Measurements from ENCODE around the gene ZNF285.
"Not testable (repeated sequence)": the region's sequence is repeated elsewhere in the genome, so short reads cannot be mapped to it uniquely, and the experiment has no call there.

The ZNF285 gene

GRCh38 chr19:44371815-44372480 is 29.5 kb downstream of the ZNF285 start:
- no peak overlapping the region for H3K27ac ChIP-seq
- no peak for TF ChIP-seq ZFX (IDR thresholded peaks at IDR 0.05)
- TF ChIP-seq, protein P1, sequence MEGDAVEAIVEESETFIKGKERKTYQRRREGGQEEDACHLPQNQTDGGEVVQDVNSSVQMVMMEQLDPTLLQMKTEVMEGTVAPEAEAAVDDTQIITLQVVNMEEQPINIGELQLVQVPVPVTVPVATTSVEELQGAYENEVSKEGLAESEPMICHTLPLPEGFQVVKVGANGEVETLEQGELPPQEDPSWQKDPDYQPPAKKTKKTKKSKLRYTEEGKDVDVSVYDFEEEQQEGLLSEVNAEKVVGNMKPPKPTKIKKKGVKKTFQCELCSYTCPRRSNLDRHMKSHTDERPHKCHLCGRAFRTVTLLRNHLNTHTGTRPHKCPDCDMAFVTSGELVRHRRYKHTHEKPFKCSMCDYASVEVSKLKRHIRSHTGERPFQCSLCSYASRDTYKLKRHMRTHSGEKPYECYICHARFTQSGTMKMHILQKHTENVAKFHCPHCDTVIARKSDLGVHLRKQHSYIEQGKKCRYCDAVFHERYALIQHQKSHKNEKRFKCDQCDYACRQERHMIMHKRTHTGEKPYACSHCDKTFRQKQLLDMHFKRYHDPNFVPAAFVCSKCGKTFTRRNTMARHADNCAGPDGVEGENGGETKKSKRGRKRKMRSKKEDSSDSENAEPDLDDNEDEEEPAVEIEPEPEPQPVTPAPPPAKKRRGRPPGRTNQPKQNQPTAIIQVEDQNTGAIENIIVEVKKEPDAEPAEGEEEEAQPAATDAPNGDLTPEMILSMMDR (conservative IDR thresholded peaks at IDR 0.05) = no peak

GRCh38 chr19:44367024-44367423 is 34.4 kb downstream of the ZNF285 start:
- no peak overlapping the region for H3K27ac ChIP-seq
- TF ChIP-seq ZFX (IDR thresholded peaks at IDR 0.05) = no peak
- TF ChIP-seq, protein P1 (conservative IDR thresholded peaks at IDR 0.05) = no peak

DNA sequence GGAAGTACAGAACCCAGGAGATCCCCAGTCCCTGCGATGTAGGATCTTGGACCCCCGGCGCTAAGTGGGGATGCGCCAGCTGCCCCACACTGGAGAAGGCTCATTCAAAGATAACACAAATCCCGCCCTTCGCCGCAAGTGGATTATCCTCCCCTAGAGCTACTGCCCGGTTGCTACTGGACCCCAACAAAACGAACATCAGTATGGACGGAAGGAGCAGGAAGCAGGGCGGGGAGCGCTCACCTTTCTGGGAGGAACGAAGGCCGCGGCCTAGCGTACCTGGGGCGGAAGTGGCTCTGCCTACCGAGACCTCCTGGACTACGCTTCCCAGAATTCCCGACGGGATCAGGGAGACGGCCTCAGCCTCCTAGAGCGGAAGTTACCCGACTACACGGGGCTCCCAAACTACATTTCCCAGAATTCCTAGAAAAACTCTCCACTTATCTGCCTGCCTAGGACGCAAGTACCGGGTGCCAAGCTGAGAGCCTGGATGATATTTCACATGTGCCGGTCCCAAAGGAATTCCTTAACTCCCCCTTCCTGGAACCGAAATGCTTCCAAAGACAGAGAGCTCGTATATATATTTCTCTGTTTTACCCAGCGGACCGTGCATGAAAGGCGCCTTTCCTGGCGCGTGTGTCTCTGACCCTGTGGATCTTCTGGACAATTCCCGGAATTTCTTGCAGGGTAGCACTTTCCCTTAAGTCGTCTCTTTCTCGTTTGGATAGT is 44.9 kb downstream of the ZNF285 start, which contains the start of gene ZNF112:
Gene ZNF112 (minus strand): TSS at position 298 of the 729 bp plus-strand sequence. CDS start 16,141 bp downstream, outside the sequence.
- TF ChIP-seq, protein P1 (conservative IDR thresholded peaks at IDR 0.05) = no peak
- peak; percentile 65 for TF ChIP-seq ZFX (IDR thresholded peaks at IDR 0.05)
- peak within 1 kb of the TSS; percentile 59 for H3K27ac ChIP-seq

GRCh38 chr19:44346556-44346955 is 54.9 kb downstream of the ZNF285 start:
- no peak overlapping the region for H3K27ac ChIP-seq
- TF ChIP-seq ZFX (IDR thresholded peaks at IDR 0.05) = no peak
- TF ChIP-seq, protein P1 (conservative IDR thresholded peaks at IDR 0.05) = no peak

DNA sequence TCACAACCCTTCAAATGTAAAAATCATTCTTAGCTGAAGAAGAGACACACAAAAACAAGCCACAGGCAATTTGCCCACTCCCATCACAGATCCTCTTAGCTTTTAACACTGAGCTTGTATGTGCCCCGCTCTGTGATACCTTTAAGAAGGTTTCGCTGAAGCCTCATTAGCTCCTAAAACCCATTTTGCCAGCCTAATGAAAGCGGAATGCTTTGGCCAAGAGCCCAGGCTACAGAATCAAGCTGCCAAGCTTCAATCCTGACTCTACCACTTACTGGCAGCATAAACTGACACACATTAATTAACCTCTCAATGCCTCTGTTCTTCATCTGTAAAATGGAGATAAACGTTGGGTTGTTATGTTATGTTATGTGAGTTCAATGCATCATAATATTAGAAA is 55.4 kb downstream of the ZNF285 start:
- no peak for TF ChIP-seq ZFX (IDR thresholded peaks at IDR 0.05)
- TF ChIP-seq, protein P1 (conservative IDR thresholded peaks at IDR 0.05) = no peak
- H3K27ac ChIP-seq = no peak overlapping the region

DNA sequence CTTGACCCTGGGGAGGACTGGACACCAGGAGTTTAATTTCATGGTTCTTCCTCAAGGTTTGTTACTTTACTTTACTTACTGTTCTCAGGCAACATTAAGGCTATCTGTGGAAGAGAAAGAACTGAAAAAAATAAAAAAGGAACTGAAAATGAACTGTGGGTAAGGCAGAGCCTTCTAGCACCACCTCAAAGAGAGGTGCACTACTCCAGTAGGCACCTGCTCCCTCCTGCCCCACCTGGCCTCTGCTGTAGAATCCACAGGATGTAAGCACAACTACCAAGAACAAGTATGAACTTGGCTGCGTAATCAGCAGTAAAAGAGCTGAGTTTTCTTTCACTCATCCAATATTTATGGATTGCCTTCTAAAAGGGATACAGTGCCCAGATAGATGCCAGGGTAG is 57.2 kb downstream of the ZNF285 start:
- no peak overlapping the region for H3K27ac ChIP-seq
- TF ChIP-seq, protein P1 (conservative IDR thresholded peaks at IDR 0.05) = no peak
- no peak for TF ChIP-seq ZFX (IDR thresholded peaks at IDR 0.05)

GRCh38 chr19:44341794-44342193 is 59.6 kb downstream of the ZNF285 start:
- TF ChIP-seq ZFX (IDR thresholded peaks at IDR 0.05) = no peak
- TF ChIP-seq, protein P1 (conservative IDR thresholded peaks at IDR 0.05) = no peak
- H3K27ac ChIP-seq = no peak overlapping the region

- not testable (repeated sequence) for H3K27ac ChIP-seq
These were observed 66.8 kb downstream of the ZNF285 start for GRCh38 chr19:44334639-44335038.
